Measurements from ENCODE around the gene ITFG1. TPM values are rescaled to one million over a fixed set of nuclear protein-coding genes. Genes with fewer than 3 reads are reported as not detected.

Gene ITFG1
- total and polyA plus RNA-seq, 3 donors from 2014 or later: 94.7 to 130 (median 121) TPM

DNA sequence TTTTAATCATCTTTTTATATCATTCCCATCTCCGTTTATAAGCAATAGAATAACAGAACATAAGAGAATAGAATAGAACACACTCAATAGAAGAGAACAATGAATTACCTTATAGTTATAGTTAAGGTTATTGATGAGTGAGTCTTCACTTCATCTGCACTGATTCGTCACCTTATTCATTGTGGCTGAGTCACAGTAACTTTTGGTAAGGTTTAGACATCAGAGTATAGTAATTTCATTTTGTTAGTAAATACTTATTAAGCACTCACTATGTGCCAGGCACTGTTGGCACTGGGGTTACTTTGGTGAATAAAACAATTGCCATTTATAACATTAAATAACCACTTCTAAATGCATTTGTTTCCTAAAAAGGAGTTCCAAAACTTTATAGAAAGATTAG is 22.8 kb upstream of the ITFG1 start:
- WGBS, 2 donors: 92 to 95% methylated on average over 2 of the region's 2 CpGs
- H3K27me3 ChIP-seq: no peaks in the 10 kb centered on the region
- TF ChIP-seq, protein P1, sequence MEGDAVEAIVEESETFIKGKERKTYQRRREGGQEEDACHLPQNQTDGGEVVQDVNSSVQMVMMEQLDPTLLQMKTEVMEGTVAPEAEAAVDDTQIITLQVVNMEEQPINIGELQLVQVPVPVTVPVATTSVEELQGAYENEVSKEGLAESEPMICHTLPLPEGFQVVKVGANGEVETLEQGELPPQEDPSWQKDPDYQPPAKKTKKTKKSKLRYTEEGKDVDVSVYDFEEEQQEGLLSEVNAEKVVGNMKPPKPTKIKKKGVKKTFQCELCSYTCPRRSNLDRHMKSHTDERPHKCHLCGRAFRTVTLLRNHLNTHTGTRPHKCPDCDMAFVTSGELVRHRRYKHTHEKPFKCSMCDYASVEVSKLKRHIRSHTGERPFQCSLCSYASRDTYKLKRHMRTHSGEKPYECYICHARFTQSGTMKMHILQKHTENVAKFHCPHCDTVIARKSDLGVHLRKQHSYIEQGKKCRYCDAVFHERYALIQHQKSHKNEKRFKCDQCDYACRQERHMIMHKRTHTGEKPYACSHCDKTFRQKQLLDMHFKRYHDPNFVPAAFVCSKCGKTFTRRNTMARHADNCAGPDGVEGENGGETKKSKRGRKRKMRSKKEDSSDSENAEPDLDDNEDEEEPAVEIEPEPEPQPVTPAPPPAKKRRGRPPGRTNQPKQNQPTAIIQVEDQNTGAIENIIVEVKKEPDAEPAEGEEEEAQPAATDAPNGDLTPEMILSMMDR (IDR thresholded peaks at IDR 0.05): no peak
- no peak for TF ChIP-seq POLR2A (IDR thresholded peaks at IDR 0.05)

DNA sequence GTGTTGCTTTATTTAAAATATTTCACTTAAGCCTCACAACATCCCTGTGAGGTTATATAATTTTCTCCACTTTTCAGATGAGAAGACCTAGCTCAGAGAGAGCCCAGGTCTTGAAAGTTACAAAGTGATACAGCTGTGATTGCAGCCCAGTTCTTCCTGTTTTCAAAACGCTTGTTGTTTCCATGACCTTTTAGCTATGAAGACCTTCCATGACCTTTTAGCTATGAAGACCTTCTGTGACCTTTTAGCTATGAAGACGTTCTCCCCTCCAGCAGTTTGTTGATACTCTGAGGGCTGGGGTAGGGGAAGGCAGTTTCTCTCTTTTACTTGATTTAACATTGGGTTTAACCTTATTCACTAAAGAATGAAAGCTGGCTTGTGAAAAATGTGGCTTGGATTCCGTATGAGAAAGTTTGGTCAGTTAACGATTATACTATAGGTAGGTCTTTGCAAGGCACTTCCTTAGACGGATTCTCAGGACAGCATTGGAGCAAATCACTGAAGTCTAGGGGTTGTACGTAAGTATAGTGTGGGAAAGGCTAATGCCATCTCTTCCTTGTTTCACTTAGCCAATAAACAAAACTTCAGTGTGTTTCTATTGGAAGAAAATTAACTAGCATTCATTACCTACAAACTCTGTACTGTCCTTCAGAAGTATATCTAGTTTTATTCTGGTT is 21.0 kb upstream of the ITFG1 start:
- Histone ChIP-seq H3K9me3 (no peaks in the 10 kb centered on the region), H3K36me3 (ENCODE audit: low read depth, missing control alignments) (no peaks in the 10 kb centered on the region), H3K27me3 (no peaks in the 10 kb centered on the region), H3K27ac (no peak overlapping the region), H3K4me1 (no peaks in the 10 kb centered on the region), H3K4me3 (no peak overlapping the region)
- WGBS, 2 donors: 59 to 66% methylated on average over 6 of the region's 6 CpGs
- no peak for DNase-seq
- intact Hi-C loops (cut with DNase I; ENCODE audit: low total_unique reads): no loop called here
- TF ChIP-seq POLR2A (IDR thresholded peaks at IDR 0.05): no peak
- TF ChIP-seq, protein P1 (IDR thresholded peaks at IDR 0.05): no peak

More for the DNA sequence above, 22.8 kb upstream of the ITFG1 start:
- no peaks in the 10 kb centered on the region for H3K4me1 ChIP-seq
- H3K36me3 ChIP-seq (ENCODE audit: low read depth, missing control alignments): no peaks in the 10 kb centered on the region
- no peaks in the 10 kb centered on the region for H3K9me3 ChIP-seq
- no peak overlapping the region for H3K27ac ChIP-seq
- intact Hi-C loops (cut with DNase I; ENCODE audit: low total_unique reads): no loop called here
- H3K4me3 ChIP-seq: no peak overlapping the region
- no peak for DNase-seq

DNA sequence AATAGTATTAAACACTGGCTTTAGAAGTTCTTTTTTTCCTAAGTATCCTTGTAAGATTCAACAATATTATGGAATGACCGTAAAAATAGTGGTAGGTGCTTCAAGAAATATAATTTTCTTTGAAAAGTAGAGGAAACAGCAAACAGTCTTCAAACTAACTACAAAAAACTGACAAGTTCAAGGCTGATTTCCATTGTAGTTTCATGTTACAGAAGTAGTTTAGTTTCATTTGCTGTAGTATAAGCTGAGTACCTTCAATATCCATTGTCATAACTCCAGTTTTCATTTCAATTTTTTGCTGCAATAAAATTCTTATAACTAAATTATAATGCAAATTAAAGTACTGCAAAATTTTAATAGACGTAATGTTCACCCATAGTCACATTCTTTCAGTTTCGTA is 19.5 kb upstream of the ITFG1 start:
- no peaks in the 10 kb centered on the region for H3K9me3 ChIP-seq
- peaks cover 5% of the 10 kb centered on the region for H3K4me1 ChIP-seq
- H3K27me3 ChIP-seq: no peaks in the 10 kb centered on the region
- no peak for DNase-seq
- WGBS, 2 donors: 92 to 93% methylated on average over 3 of the region's 3 CpGs
- H3K36me3 ChIP-seq (ENCODE audit: low read depth, missing control alignments): no peaks in the 10 kb centered on the region
- intact Hi-C loops (cut with DNase I; ENCODE audit: low total_unique reads): no loop called here
- TF ChIP-seq, protein P1 (IDR thresholded peaks at IDR 0.05): no peak
- TF ChIP-seq POLR2A (IDR thresholded peaks at IDR 0.05): no peak
- H3K4me3 ChIP-seq: no peak overlapping the region
- H3K27ac ChIP-seq: no peak overlapping the region

DNA sequence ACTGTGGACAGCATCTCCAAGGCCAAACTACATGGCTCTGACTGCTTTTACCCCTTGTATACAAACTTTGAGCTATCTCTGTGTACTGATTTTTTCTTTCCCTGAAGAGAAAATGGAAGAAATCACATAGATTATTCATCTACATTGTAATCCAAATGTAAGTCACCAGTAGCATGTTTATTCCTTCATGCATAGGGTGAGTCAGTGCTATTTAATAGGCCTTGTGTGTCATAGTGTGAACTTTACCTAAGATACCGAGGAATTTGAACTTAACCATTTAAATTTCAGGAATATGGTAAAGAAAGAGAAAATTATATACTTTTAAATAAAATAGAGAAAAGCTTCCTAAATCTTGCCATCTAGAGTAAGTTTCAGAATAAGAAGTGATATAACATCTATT is 16.8 kb upstream of the ITFG1 start:
- H3K36me3 ChIP-seq (ENCODE audit: low read depth, missing control alignments): no peaks in the 10 kb centered on the region
- 97 to 98% methylated on average over 1 of the region's 1 CpG for WGBS, 2 donors
- DNase-seq: no peak
- no peaks in the 10 kb centered on the region for H3K27me3 ChIP-seq
- peaks cover 8% of the 10 kb centered on the region for H3K4me1 ChIP-seq
- no peaks in the 10 kb centered on the region for H3K9me3 ChIP-seq
- TF ChIP-seq POLR2A (IDR thresholded peaks at IDR 0.05): no peak
- TF ChIP-seq, protein P1 (IDR thresholded peaks at IDR 0.05): no peak
- intact Hi-C loops (cut with DNase I; ENCODE audit: low total_unique reads): no loop called here
- H3K27ac ChIP-seq: no peak overlapping the region
- no peak overlapping the region for H3K4me3 ChIP-seq

Measured in testis (tissue), 3 donors.